H9 (cell line): ENCODE results near the gene AQP9. TPM values are rescaled to one million over a fixed set of nuclear protein-coding genes. Genes with fewer than 3 reads are reported as not detected.

Experiments
- DNase-seq: peaks from one replicate; pipeline ENCODE4 v3.0.0-alpha.2; 2017
- H2AFZ ChIP-seq: one replicate; pipeline ENCODE4 v1.6.1; 2013; ENCODE audit warnings: mild to moderate bottlenecking, low read length, control low read depth, moderate library complexity
- H2AK5ac ChIP-seq: 2 replicates; pipeline ENCODE4 v1.6.1; 2013; ENCODE audit warnings: low read length, control low read depth, mixed read lengths; ENCODE audit not compliant: insufficient read length
- H2BK120ac ChIP-seq: one replicate; pipeline ENCODE4 v1.6.1; 2013; ENCODE audit warnings: low read depth, mild to moderate bottlenecking, low read length, control low read depth, inconsistent platforms; ENCODE audit not compliant: poor library complexity, severe bottlenecking
- H2BK12ac ChIP-seq: 2 replicates; pipeline ENCODE4 v1.6.1; 2013; ENCODE audit warnings: low read length, control low read depth, mixed read lengths, low read depth; ENCODE audit not compliant: insufficient read length
- H2BK15ac ChIP-seq: 2 replicates; pipeline ENCODE4 v1.6.1; 2013; ENCODE audit warnings: low read depth, low read length, control low read depth
- H2BK20ac ChIP-seq: one replicate; pipeline ENCODE4 v1.6.1; 2013; ENCODE audit warnings: low read depth, mild to moderate bottlenecking, low read length, control low read depth, inconsistent platforms; ENCODE audit not compliant: poor library complexity, severe bottlenecking
- H2BK5ac ChIP-seq: 2 replicates; pipeline ENCODE4 v1.6.1; 2013; ENCODE audit warnings: low read length, control low read depth, mixed read lengths; ENCODE audit not compliant: insufficient read length
- H3K14ac ChIP-seq: 2 replicates; pipeline ENCODE4 v1.6.1; 2013; ENCODE audit warnings: low read length, control low read depth; ENCODE audit not compliant: insufficient read depth
- H3K18ac ChIP-seq: 2 replicates; pipeline ENCODE4 v1.6.1; 2013; ENCODE audit warnings: low read depth, mild to moderate bottlenecking, mixed read lengths, low read length, control low read depth; ENCODE audit not compliant: insufficient read length
- H3K23ac ChIP-seq: 2 replicates; pipeline ENCODE4 v1.6.1; 2013; ENCODE audit warnings: low read length, control low read depth, mixed read lengths, low read depth; ENCODE audit not compliant: insufficient read length
- H3K23me2 ChIP-seq: 2 replicates; pipeline ENCODE4 v1.6.1; 2013; ENCODE audit warnings: low read depth, mild to moderate bottlenecking, mixed read lengths, low read length, control low read depth; ENCODE audit not compliant: insufficient read length, poor library complexity, severe bottlenecking
- H3K27ac ChIP-seq: 2 replicates; pipeline ENCODE4 v1.5.1; 2013; ENCODE audit warnings: low read length, control low read depth, mixed read lengths, low read depth; ENCODE audit not compliant: insufficient read length
- H3K27me3 ChIP-seq: 2 replicates; pipeline ENCODE4 v1.6.1; 2013; ENCODE audit warnings: low read length, control low read depth, inconsistent platforms; ENCODE audit not compliant: insufficient read depth
- H3K4ac ChIP-seq: 2 replicates; pipeline ENCODE4 v1.6.1; 2013; ENCODE audit warnings: low read depth, mild to moderate bottlenecking, control low read depth, inconsistent platforms, low read length, moderate library complexity
- H3K4me1 ChIP-seq: 2 replicates; pipeline ENCODE4 v1.6.1; 2013; ENCODE audit warnings: low read length, control low read depth, inconsistent platforms; ENCODE audit not compliant: insufficient read depth
- H3K4me2 ChIP-seq: 2 replicates; pipeline ENCODE4 v1.6.1; 2013; ENCODE audit warnings: low read length, control low read depth, mixed read lengths; ENCODE audit not compliant: insufficient read length, insufficient read depth
- H3K56ac ChIP-seq: 2 replicates; pipeline ENCODE4 v1.6.1; 2013; ENCODE audit warnings: low read depth, mild to moderate bottlenecking, mixed read lengths, low read length, control low read depth; ENCODE audit not compliant: insufficient read length
- H3K79me1 ChIP-seq: 2 replicates; pipeline ENCODE4 v1.6.1; 2013; ENCODE audit warnings: low read depth, mild to moderate bottlenecking, moderate library complexity, low read length, control low read depth, inconsistent platforms; ENCODE audit not compliant: insufficient read depth, poor library complexity, severe bottlenecking
- H3K79me2 ChIP-seq: 2 replicates; pipeline ENCODE4 v1.6.1; 2013; ENCODE audit warnings: low read length, control low read depth, inconsistent platforms; ENCODE audit not compliant: insufficient read depth
- H3K9ac ChIP-seq: 2 replicates; pipeline ENCODE4 v1.6.1; 2013; ENCODE audit warnings: low read length, control low read depth, mixed read lengths; ENCODE audit not compliant: insufficient read length; ENCODE audit errors: extremely low read depth
- H3K9me3 ChIP-seq: one replicate; pipeline ENCODE4 v1.6.1; 2013; ENCODE audit warnings: low read depth, low read length, inconsistent platforms; ENCODE audit not compliant: control insufficient read depth
- H3T11ph ChIP-seq: one replicate; pipeline ENCODE4 v1.6.1; 2013; ENCODE audit warnings: mild to moderate bottlenecking, low read length, control low read depth, inconsistent platforms
- H4K20me1 ChIP-seq: one replicate; pipeline ENCODE4 v1.6.1; 2013; ENCODE audit not compliant: control insufficient read depth, insufficient read length, insufficient read depth
- H4K5ac ChIP-seq: 2 replicates; pipeline ENCODE4 v1.6.1; 2013; ENCODE audit warnings: low read depth, mild to moderate bottlenecking, mixed read lengths, low read length, control low read depth; ENCODE audit not compliant: insufficient read length
- H4K8ac ChIP-seq: replicated peaks from 2 replicates; pipeline ENCODE4 v1.6.1; 2013; ENCODE audit warnings: low read length, control low read depth, mixed read lengths, low read depth; ENCODE audit not compliant: insufficient read length
- H4K91ac ChIP-seq: 2 replicates; pipeline ENCODE4 v1.6.1; 2013; ENCODE audit warnings: low read depth, mild to moderate bottlenecking, moderate library complexity, mixed read lengths, low read length, control low read depth; ENCODE audit not compliant: insufficient read length
- H3K27ac Mint-ChIP-seq, 3 experiments: 2 replicates in 2 of 3; 3 replicates in 1 of 3; pipeline ENCODE4 v1.8.0; 2020 to 2021; ENCODE audit warnings: mixed read lengths in 3 of 3, mild to moderate bottlenecking in 1 of 3, moderate library complexity in 1 of 3
- H3K27me3 Mint-ChIP-seq: 2 replicates; pipeline ENCODE4 v1.8.0; 2021; ENCODE audit warnings: low read depth, mild to moderate bottlenecking, moderate library complexity, mixed read lengths
- H3K36me3 Mint-ChIP-seq, 3 experiments: 2 replicates in 2 of 3; 3 replicates in 1 of 3; pipeline ENCODE4 v1.8.0; 2020 to 2021; ENCODE audit warnings: low read depth in 3 of 3, mixed read lengths in 3 of 3; ENCODE audit not compliant: insufficient read depth in 1 of 3
- H3K4me1 Mint-ChIP-seq, 2 experiments: 2 replicates each; pipeline ENCODE4 v1.8.0; 2020; ENCODE audit warnings: mixed read lengths in 2 of 2
- H3K4me3 Mint-ChIP-seq, 2 experiments: 2 replicates in 1 of 2; 3 replicates in 1 of 2; pipeline ENCODE4 v1.8.0; 2020 to 2021; ENCODE audit warnings: mild to moderate bottlenecking in 2 of 2, mixed read lengths in 2 of 2, moderate library complexity in 1 of 2
- H3K9me3 Mint-ChIP-seq, 2 experiments: 2 replicates in 1 of 2; 3 replicates in 1 of 2; pipeline ENCODE4 v1.8.0; 2020; ENCODE audit warnings: mild to moderate bottlenecking in 2 of 2, mixed read lengths in 2 of 2, moderate library complexity in 1 of 2
- WGBS: extraction: QIAGEN DNeasy Blood & Tissue Kit; methylation state at CpG from one replicate; pipeline ENCODE4 v1.1.7; 2013; ENCODE audit warnings: missing lambda C conversion rate, low lambda C conversion rate, mixed read lengths; ENCODE audit not compliant: insufficient read length; ENCODE audit errors: extremely low coverage; 5-methylcytosine and 5-hydroxymethylcytosine counted together
- total RNA-seq: library from RNA; stranded (reverse); gene quantifications from 2 replicates; pipeline ENCODE4 v1.2.1, GENCODE V29; 2021
- TF ChIP-seq, protein P1 (sequence below): fragments of 200-600 bp; sonication (generic); conservative IDR thresholded peaks from 3 replicates; pipeline ENCODE4 v1.8.0; 2021; ENCODE audit warnings: antibody characterized with exemption, mild to moderate bottlenecking

AQP9 gene
- total RNA-seq, 1 experiment from 2014 or later, result not detected

DNA sequence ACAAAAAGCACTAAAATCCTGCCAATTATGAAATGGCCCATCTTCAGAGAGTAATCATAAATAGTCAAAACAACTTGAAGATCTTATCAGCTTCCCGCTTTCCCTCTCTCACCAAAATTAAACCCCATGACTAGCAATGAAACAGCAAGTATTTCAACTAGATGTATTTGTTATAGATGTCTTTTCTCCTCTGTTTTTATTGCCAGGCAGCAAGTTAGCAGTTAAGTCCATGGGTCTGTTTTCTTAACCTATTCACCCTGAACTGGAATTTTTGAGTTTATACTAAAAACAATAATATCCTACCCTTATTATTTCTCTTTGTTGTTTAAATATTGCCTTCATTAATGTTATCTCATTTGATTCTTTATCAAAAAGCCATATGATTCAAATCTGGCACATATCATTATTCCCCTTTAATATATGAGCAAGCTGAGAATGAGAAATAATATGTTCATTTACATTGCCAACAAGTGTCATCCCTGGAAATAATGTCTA is 23.3 kb downstream of the AQP9 start:
- Histone ChIP-seq H3T11ph (no peak overlapping the region), H3K56ac (no peak overlapping the region), H3K9me3 (no peaks in the 10 kb centered on the region), H3K18ac (no peak overlapping the region), H4K91ac (no peak overlapping the region), H3K23ac (no peak overlapping the region), H2BK5ac (no peak overlapping the region), H3K9ac (no peak overlapping the region), H3K23me2 (no peaks in the 10 kb centered on the region), H4K5ac (no peak overlapping the region), H2BK120ac (no peak overlapping the region), H3K79me1 (no peaks in the 10 kb centered on the region), H2BK15ac (no peak overlapping the region), H2BK12ac (no peak overlapping the region), H3K4ac (no peak overlapping the region), H3K14ac (no peak overlapping the region), H3K27ac (no peak overlapping the region), H2BK20ac (no peak overlapping the region), H3K4me1 (no peaks in the 10 kb centered on the region), H3K4me2 (no peak overlapping the region), H3K79me2 (no peaks in the 10 kb centered on the region), H2AFZ (no peak overlapping the region), H3K27me3 (no peaks in the 10 kb centered on the region), H4K20me1 (no peaks in the 10 kb centered on the region), H4K8ac (no peak overlapping the region), H2AK5ac (no peak overlapping the region)
- no peaks in the 10 kb centered on the region for H3K36me3 Mint-ChIP-seq
- TF ChIP-seq, protein P1, sequence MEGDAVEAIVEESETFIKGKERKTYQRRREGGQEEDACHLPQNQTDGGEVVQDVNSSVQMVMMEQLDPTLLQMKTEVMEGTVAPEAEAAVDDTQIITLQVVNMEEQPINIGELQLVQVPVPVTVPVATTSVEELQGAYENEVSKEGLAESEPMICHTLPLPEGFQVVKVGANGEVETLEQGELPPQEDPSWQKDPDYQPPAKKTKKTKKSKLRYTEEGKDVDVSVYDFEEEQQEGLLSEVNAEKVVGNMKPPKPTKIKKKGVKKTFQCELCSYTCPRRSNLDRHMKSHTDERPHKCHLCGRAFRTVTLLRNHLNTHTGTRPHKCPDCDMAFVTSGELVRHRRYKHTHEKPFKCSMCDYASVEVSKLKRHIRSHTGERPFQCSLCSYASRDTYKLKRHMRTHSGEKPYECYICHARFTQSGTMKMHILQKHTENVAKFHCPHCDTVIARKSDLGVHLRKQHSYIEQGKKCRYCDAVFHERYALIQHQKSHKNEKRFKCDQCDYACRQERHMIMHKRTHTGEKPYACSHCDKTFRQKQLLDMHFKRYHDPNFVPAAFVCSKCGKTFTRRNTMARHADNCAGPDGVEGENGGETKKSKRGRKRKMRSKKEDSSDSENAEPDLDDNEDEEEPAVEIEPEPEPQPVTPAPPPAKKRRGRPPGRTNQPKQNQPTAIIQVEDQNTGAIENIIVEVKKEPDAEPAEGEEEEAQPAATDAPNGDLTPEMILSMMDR, result no peak
- H3K4me3 Mint-ChIP-seq, result no peak overlapping the region
- no peaks in the 10 kb centered on the region for H3K9me3 Mint-ChIP-seq
- H3K4me1 Mint-ChIP-seq, result no peaks in the 10 kb centered on the region
- H3K27ac Mint-ChIP-seq, result no peak overlapping the region
- H3K27me3 Mint-ChIP-seq, result peaks cover 3% of the 10 kb centered on the region; the same call in 1 of the 2 replicates
- DNase-seq, result no peak
- no CpG with 5 or more reads among the region's 1 CpG for WGBS
